Activated gamma-delta T cell treated with anti-CD3 and anti-CD28 coated beads, Interleukin-2, amount 50 U/mL, for 16 hours (primary cell): ENCODE measurements around the gene EIF4E1B.
A peak's percentile ranks its signal among the peaks of the same experiment; 100 is the strongest.

Experiments used
- DNase-seq: peaks from one replicate; pipeline ENCODE4 v3.0.0-alpha.2; 2020; ENCODE audit warnings: low read depth

EIF4E1B gene

GRCh38 chr5:176606875-176607274 lies 23.6 kb upstream of the EIF4E1B start:
- no peak for DNase-seq

- no peak for DNase-seq
Measured at GRCh38 chr5:176608142-176608705, 22.3 kb upstream of the EIF4E1B start.

- no peak for DNase-seq
Measured at GRCh38 chr5:176608937-176609723, 21.3 kb upstream of the EIF4E1B start.

- DNase-seq: no peak
Measured at GRCh38 chr5:176609724-176610434, 20.6 kb upstream of the EIF4E1B start, which contains the start of gene GPRIN1. TSS of gene GPRIN1 (minus strand) at chr5:176610156. CDS start at chr5:176599834, 10,322 bp downstream.

GRCh38 chr5:176610435-176610773 lies 20.1 kb upstream of the EIF4E1B start:
- DNase-seq: no peak

- no peak for DNase-seq
Measured at GRCh38 chr5:176611435-176611834, 19.0 kb upstream of the EIF4E1B start.

- no peak for DNase-seq
Measured at GRCh38 chr5:176612008-176612407, 18.5 kb upstream of the EIF4E1B start.

- DNase-seq: no peak
Measured at GRCh38 chr5:176612855-176613254, 17.6 kb upstream of the EIF4E1B start.

GRCh38 chr5:176614805-176615478 lies 15.5 kb upstream of the EIF4E1B start:
- no peak for DNase-seq

GRCh38 chr5:176616511-176616910 lies 14.0 kb upstream of the EIF4E1B start:
- no peak for DNase-seq

- no peak for DNase-seq
Measured at GRCh38 chr5:176618783-176619182, 11.7 kb upstream of the EIF4E1B start.

- peak; percentile 54 for DNase-seq
Measured at GRCh38 chr5:176619203-176619568, 11.3 kb upstream of the EIF4E1B start.

- DNase-seq: no peak
Measured at GRCh38 chr5:176619569-176620332, 10.7 kb upstream of the EIF4E1B start.

GRCh38 chr5:176620333-176620981 lies 10.0 kb upstream of the EIF4E1B start:
- no peak for DNase-seq

GRCh38 chr5:176621661-176622079 lies 8.8 kb upstream of the EIF4E1B start:
- no peak for DNase-seq

GRCh38 chr5:176624142-176624541 lies 6.3 kb upstream of the EIF4E1B start:
- DNase-seq: no peak

GRCh38 chr5:176624938-176625337 lies 5.5 kb upstream of the EIF4E1B start:
- DNase-seq: no peak

GRCh38 chr5:176625512-176625911 lies 5.0 kb upstream of the EIF4E1B start:
- no peak for DNase-seq

GRCh38 chr5:176625966-176626875 lies 4.3 kb upstream of the EIF4E1B start:
- DNase-seq: no peak

- no peak for DNase-seq
Measured at GRCh38 chr5:176626876-176627236, 3.6 kb upstream of the EIF4E1B start.
